RWPE2 (cell line): ENCODE measurements around the gene TMEM163.

Experiments used
- ATAC-seq: fragments of 200-7000 bp; cut with Tn5 transposase; 3 replicates; pipeline ENCODE4 v1.9.1; 2021; ENCODE audit warnings: low read depth
- DNase-seq: peaks from one replicate; pipeline ENCODE4 v3.0.0-alpha.2; 2020; ENCODE audit warnings: low spot score
- H3K27ac ChIP-seq: fragments of 450-650 bp; 2 replicates; pipeline ENCODE4 v1.5.1; 2017; ENCODE audit warnings: mild to moderate bottlenecking; ENCODE audit not compliant: poor library complexity, severe bottlenecking
- H3K27me3 ChIP-seq: fragments of 250-450 bp; sonication (Bioruptor Pico); 2 replicates; pipeline ENCODE4 v1.5.1; 2021; ENCODE audit warnings: mild to moderate bottlenecking, moderate library complexity; ENCODE audit not compliant: insufficient read depth, poor library complexity, severe bottlenecking
- H3K36me3 ChIP-seq: fragments of 250-450 bp; sonication (Bioruptor Pico); 2 replicates; pipeline ENCODE4 v1.5.1; 2020; ENCODE audit warnings: low read depth, mild to moderate bottlenecking, moderate library complexity
- H3K4me1 ChIP-seq: fragments of 250-450 bp; sonication (Bioruptor Pico); 2 replicates; pipeline ENCODE4 v1.5.1; 2021; ENCODE audit warnings: mild to moderate bottlenecking, moderate library complexity; ENCODE audit not compliant: insufficient read depth, poor library complexity, severe bottlenecking
- H3K4me3 ChIP-seq: fragments of 250-450 bp; sonication (Bioruptor Pico); 2 replicates; pipeline ENCODE4 v1.5.1; 2021; ENCODE audit warnings: mild to moderate bottlenecking, moderate library complexity; ENCODE audit not compliant: severe bottlenecking
- H3K9me3 ChIP-seq: fragments of 250-450 bp; sonication (Bioruptor Pico); 2 replicates; pipeline ENCODE4 v1.5.1; 2021; ENCODE audit warnings: mild to moderate bottlenecking, moderate library complexity; ENCODE audit not compliant: severe bottlenecking
- CTCF ChIP-seq: fragments of 450-650 bp; IDR thresholded peaks from one replicate; pipeline ENCODE4 v1.5.1; 2017; ENCODE audit warnings: mild to moderate bottlenecking, moderate library complexity; ENCODE audit not compliant: poor library complexity, severe bottlenecking

TMEM163 gene

GRCh38 chr2:134455426-134455825, 263.4 kb downstream of the TMEM163 start:
- no peaks in the 10 kb centered on the region for H3K36me3 ChIP-seq
- ATAC-seq (no peak), DNase-seq (no peak)
- no peak overlapping the region for H3K4me3 ChIP-seq
- no peak overlapping the region for H3K27ac ChIP-seq
- no peaks in the 10 kb centered on the region for H3K4me1 ChIP-seq
- no peaks in the 10 kb centered on the region for H3K27me3 ChIP-seq
- no peaks in the 10 kb centered on the region for H3K9me3 ChIP-seq
- TF ChIP-seq CTCF: no peak

- Histone ChIP-seq H3K4me1 (no peaks in the 10 kb centered on the region), H3K4me3 (no peak overlapping the region), H3K9me3 (no peaks in the 10 kb centered on the region), H3K27ac (no peak overlapping the region), H3K36me3 (no peaks in the 10 kb centered on the region), H3K27me3 (no peaks in the 10 kb centered on the region)
- ATAC-seq: no peak
- TF ChIP-seq CTCF: no peak
- DNase-seq: no peak
Observed at GRCh38 chr2:134454931-134455330, 263.9 kb downstream of the TMEM163 start.

DNA sequence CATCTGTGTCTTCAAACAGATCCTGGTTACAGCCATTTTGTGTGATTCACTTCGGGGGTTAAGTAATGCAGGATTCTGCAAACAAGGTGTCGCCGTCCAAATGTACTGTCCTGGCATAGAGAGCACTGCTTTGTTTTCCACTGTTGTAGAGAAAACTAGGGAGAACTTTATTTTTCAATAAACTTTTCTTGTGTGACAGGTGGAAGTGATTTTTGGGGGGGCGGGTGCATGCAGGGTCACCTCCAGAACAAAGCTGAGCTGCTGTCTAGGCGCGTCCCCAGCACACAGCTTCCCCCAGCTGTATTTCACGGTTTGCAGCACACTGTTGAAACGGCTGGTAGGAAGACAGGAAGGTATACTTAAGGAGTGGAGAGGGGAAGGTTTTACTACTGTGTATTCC, 264.4 kb downstream of the TMEM163 start:
- no peaks in the 10 kb centered on the region for H3K4me1 ChIP-seq
- no peak for ATAC-seq
- no peak overlapping the region for H3K4me3 ChIP-seq
- H3K36me3 ChIP-seq: no peaks in the 10 kb centered on the region
- no peaks in the 10 kb centered on the region for H3K27me3 ChIP-seq
- no peak for DNase-seq
- no peaks in the 10 kb centered on the region for H3K9me3 ChIP-seq
- H3K27ac ChIP-seq: no peak overlapping the region
- no peak for TF ChIP-seq CTCF

- Histone ChIP-seq H3K4me1 (no peaks in the 10 kb centered on the region), H3K36me3 (no peaks in the 10 kb centered on the region), H3K4me3 (no peak overlapping the region), H3K27ac (no peak overlapping the region), H3K9me3 (no peaks in the 10 kb centered on the region), H3K27me3 (no peaks in the 10 kb centered on the region)
- no peak for TF ChIP-seq CTCF
- no peak for DNase-seq
- ATAC-seq: no peak
Observed at GRCh38 chr2:134453973-134454372, 264.8 kb downstream of the TMEM163 start.

DNA sequence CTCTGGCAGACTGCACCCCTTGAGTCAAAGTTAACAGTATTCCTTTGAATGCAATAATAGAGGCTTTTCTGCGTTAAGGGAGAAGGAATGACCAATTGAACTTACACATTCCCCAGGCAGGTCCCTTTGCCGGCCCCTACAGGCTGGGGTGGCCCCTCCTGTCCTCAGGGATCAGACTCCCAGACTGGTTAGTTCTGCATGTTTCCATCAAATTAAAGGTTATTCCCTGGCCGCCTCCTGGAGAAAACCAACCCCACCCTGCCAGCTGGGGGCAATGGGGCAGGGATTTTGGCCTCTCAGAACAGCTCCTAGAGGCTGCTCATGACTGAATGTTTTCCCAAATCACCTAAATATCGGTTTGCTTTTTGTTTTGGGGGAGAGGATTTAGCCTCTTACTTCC, 265.3 kb downstream of the TMEM163 start:
- DNase-seq (no peak), ATAC-seq (no peak)
- no peaks in the 10 kb centered on the region for H3K36me3 ChIP-seq

More for the DNA sequence above, 265.3 kb downstream of the TMEM163 start:
- Histone ChIP-seq H3K9me3 (no peaks in the 10 kb centered on the region), H3K4me1 (no peaks in the 10 kb centered on the region), H3K27ac (no peak overlapping the region), H3K4me3 (no peak overlapping the region), H3K27me3 (no peaks in the 10 kb centered on the region)
- TF ChIP-seq CTCF: no peak
